Measurements from ENCODE around the gene TNNT1.

Gene TNNT1

DNA sequence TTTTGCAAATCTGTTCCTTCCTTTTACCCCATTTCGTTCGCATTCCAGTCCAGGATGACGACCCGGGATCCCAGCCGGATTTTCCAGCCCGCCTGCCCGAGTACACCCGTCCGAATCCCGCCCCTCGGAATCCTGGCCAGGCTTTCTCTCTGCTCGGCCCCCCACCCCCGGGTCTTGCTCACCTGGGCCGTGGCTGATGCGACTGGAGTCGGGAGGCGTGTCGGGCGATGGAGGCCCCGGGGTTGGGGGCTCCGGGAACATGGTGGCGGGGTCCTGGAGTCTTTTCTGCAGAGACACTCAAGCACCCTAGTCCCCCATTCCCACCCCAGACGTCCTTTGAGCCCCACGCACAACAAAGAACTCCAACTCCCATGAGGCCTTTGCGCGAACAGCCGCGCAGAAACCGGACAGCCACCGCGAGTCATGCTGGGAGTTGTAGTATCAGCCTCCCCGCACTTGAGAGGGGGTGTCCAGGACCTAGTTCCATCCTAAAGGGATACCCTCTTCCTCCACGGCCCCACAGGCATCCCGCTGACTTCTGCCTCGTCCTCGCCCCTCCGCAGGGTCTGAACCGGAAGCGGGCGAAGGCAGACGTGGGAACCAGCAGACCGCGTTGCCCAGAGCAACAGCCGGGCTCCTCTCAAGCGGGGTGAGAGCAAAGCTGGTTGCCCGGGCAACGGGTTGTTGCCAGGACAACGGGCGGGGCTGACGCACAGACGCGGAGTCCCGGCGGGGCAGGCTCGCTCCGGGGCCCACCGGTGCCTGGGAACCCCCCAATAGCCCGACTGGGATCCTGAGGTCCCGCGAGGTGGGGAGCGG is 30.0 kb upstream of the TNNT1 start:
- peak; percentile 85 for ATAC-seq
- TF ChIP-seq ISL1 (CRISPR knock-in tag; IDR thresholded peaks at IDR 0.05), result no peak

- ATAC-seq, result no peak
- TF ChIP-seq ZFP30 (CRISPR knock-in tag; IDR thresholded peaks at IDR 0.05) (no peak), ESRRG (CRISPR knock-in tag; IDR thresholded peaks at IDR 0.05) (no peak), BACH2 (CRISPR knock-in tag; IDR thresholded peaks at IDR 0.05; ENCODE audit: borderline replicate concordance) (no peak), PATZ1 (CRISPR knock-in tag; IDR thresholded peaks at IDR 0.05; ENCODE audit: borderline replicate concordance) (no peak), TOX (CRISPR knock-in tag; IDR thresholded peaks at IDR 0.05; ENCODE audit: borderline replicate concordance) (no peak), PPARA (CRISPR knock-in tag; IDR thresholded peaks at IDR 0.05; ENCODE audit: borderline replicate concordance) (no peak), ZC3H10 (CRISPR knock-in tag; IDR thresholded peaks at IDR 0.05) (no peak), RARB (CRISPR knock-in tag; IDR thresholded peaks at IDR 0.05) (no peak), GLIS3 (CRISPR knock-in tag; IDR thresholded peaks at IDR 0.05) (no peak), ZNF70 (CRISPR knock-in tag; IDR thresholded peaks at IDR 0.05) (no peak), ZNF8 (CRISPR knock-in tag; IDR thresholded peaks at IDR 0.05) (no peak)
These were observed 27.1 kb upstream of the TNNT1 start for GRCh38 chr19:55176076-55176475.

GRCh38 chr19:55175117-55175867 is 26.3 kb upstream of the TNNT1 start:
- TF ChIP-seq ISL1 (CRISPR knock-in tag; IDR thresholded peaks at IDR 0.05) (no peak), CSDC2 (CRISPR knock-in tag; IDR thresholded peaks at IDR 0.05) (no peak), ZFP3 (CRISPR knock-in tag; IDR thresholded peaks at IDR 0.05) (no peak), ZNF70 (CRISPR knock-in tag; IDR thresholded peaks at IDR 0.05) (no peak), CSRNP3 (CRISPR knock-in tag; IDR thresholded peaks at IDR 0.05) (no peak), ESRRG (CRISPR knock-in tag; IDR thresholded peaks at IDR 0.05) (no peak), ZNF8 (CRISPR knock-in tag; IDR thresholded peaks at IDR 0.05) (no peak), PATZ1 (CRISPR knock-in tag; IDR thresholded peaks at IDR 0.05; ENCODE audit: borderline replicate concordance) (no peak), ZNF565 (CRISPR knock-in tag; conservative IDR thresholded peaks at IDR 0.05; ENCODE audit: low read depth) (no peak), GLIS3 (CRISPR knock-in tag; IDR thresholded peaks at IDR 0.05) (no peak), SNAI2 (CRISPR knock-in tag; IDR thresholded peaks at IDR 0.05) (no peak), CREB5 (CRISPR knock-in tag; IDR thresholded peaks at IDR 0.05; ENCODE audit: low read depth) (no peak), ZC3H10 (CRISPR knock-in tag; IDR thresholded peaks at IDR 0.05) (no peak), ARNTL (CRISPR knock-in tag; IDR thresholded peaks at IDR 0.05; ENCODE audit: borderline replicate concordance, low read depth) (no peak), OSR1 (CRISPR knock-in tag; IDR thresholded peaks at IDR 0.05) (no peak), BACH2 (CRISPR knock-in tag; IDR thresholded peaks at IDR 0.05; ENCODE audit: borderline replicate concordance) (no peak)
- TF ChIP-seq, protein P1, sequence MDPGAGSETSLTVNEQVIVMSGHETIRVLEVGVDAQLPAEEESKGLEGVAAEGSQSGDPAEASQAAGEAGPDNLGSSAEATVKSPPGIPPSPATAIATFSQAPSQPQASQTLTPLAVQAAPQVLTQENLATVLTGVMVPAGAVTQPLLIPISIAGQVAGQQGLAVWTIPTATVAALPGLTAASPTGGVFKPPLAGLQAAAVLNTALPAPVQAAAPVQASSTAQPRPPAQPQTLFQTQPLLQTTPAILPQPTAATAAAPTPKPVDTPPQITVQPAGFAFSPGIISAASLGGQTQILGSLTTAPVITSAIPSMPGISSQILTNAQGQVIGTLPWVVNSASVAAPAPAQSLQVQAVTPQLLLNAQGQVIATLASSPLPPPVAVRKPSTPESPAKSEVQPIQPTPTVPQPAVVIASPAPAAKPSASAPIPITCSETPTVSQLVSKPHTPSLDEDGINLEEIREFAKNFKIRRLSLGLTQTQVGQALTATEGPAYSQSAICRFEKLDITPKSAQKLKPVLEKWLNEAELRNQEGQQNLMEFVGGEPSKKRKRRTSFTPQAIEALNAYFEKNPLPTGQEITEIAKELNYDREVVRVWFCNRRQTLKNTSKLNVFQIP (CRISPR knock-in tag; IDR thresholded peaks at IDR 0.05; ENCODE audit: borderline replicate concordance, low read depth), result no peak

More at GRCh38 chr19:55175117-55175867, 26.3 kb upstream of the TNNT1 start:
- no peak for ATAC-seq

Measured in SK-N-SH treated with all-trans-retinoic acid at 6 μM for 48 hours (cell line).